Hematopoietic multipotent progenitor cell treated with erythropoietin and hydrocortisone succinate and interleukin-3 and kit ligand, for 8 days (in vitro differentiated cells): ENCODE measurements around the gene HAGHL.

Experiments used
- DNase-seq: peaks from one replicate; pipeline ENCODE4 v3.0.0-alpha.2; 2015

The HAGHL gene

GRCh38 chr16:708959-709358 is 17.9 kb upstream of the HAGHL start:
- DNase-seq: no peak

DNA sequence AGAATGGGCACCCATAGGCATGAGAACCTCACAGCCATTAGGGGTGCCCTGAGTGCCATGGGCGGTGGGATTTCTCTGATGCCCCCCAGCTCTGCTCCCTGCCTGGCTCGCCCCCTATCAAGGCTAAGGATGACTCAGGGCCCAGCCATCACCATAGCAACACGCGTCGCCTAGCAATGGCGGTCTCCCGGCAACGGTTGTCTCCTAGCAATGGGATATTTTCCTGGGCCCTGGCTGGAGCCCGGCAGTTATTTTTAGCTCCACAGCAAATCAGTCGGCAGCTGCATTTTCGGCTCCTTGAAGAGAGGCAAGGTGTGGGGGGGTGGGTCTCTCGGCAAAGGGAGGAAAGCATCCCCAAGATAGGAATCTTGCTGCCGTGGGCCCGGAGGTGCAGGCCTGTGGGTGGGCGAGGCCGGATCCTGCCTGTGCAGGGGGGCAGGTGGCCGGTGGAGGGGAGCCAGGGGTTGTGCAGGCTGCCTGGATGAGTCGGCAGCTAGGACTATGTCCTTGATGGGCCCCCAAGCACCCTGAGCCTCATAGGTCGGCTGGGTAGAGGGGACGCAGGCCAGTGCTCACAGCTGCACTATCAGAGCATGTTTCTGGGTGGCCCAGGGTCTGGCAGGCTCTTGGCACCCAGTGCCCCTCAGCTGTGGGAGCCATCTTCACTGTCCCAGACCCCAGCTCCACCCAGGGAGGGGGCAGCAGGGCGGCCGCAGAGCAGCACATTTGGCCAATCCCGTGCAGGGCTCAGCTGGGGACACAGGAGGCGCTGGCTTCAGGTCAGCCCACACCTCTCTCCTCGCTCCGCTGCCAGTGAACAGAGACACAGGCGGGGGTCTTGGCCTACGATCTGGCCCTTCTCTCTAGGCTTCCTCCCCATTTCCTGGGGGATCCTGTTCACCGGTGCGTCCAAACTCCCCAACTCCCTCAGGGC is 17.1 kb upstream of the HAGHL start:
- DNase-seq: peak; percentile 44

- DNase-seq: no peak
Measured at GRCh38 chr16:710500-711075, 16.3 kb upstream of the HAGHL start.

DNA sequence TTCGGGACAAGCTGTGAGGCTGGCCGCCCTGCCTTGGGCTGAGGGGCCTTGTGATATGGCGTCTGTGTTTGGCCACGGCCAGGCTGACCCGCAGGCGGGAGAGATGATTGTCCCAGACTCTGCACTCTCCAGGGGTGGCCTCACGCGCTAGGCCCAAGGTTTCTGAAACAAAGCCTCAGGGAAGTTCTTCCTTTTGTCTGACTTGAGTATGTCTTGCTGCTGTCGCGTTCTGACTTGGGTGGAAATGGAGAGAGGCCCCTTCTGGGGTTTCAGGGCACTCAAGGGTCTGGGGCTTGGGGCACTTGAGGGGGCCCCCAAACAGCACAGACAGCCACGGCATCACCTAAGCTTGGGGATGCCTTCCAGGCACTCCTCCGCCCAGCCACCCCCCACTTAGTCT is 15.8 kb upstream of the HAGHL start:
- no peak for DNase-seq

- DNase-seq: peak; percentile 59
Measured at GRCh38 chr16:711548-712320, 15.2 kb upstream of the HAGHL start.

DNA sequence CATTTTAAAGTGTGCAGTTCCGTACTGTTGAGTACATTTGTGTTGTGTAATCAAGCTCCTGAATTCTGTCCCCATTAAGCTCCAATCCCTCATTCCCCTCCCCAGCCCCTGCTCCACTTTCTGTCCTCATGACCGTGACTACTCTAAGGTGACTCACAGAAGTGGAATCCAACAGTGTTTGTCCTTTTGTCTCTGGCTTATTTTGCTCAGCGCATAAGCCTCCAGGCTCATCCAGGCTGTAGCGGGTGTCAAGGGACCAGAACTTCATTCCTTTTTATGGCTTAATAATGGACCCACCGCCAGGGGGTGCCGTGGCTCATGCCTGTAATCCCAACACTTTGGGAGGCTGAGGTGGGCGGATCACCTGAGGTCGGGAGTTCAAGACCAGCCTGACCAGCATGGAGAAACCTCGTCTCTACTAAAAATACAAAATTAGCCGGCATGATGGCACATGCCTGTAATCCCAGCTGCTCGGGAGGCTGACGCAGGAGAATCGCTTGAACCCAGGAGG is 14.1 kb upstream of the HAGHL start:
- peak; percentile 69 for DNase-seq

- no peak for DNase-seq
Measured at GRCh38 chr16:714079-714478, 12.8 kb upstream of the HAGHL start.

- peak; percentile 83 for DNase-seq
Measured at GRCh38 chr16:714558-715476, 12.1 kb upstream of the HAGHL start, which contains the start of gene METRN. Gene METRN (plus strand): TSS chr16:715118. CDS start chr16:715290, 172 bp downstream.

DNA sequence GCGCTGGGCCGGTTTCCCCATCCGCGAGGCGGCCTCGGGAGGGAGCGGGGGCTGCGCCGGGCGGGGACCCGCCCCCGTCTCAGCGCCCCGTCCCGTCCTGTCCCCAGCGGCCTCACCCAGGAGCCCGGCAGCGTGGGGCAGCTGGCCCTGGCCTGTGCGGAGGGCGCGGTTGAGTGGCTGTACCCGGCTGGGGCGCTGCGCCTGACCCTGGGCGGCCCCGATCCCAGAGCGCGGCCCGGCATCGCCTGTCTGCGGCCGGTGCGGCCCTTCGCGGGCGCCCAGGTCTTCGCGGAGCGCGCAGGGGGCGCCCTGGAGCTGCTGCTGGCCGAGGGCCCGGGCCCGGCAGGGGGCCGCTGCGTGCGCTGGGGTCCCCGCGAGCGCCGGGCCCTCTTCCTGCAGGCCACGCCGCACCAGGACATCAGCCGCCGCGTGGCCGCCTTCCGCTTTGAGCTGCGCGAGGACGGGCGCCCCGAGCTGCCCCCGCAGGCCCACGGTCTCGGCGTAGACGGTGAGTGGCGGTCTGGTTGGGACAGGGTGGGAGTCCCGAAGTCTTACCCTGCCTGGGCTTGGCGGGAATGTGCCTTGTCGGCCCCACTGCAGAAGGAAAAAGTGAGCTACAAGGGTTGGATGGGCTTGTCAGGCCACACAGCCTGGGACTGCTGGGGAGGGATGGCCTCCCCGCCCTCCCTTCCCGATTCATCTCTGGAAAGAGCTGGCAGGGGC is 11.3 kb upstream of the HAGHL start:
- no peak for DNase-seq

DNA sequence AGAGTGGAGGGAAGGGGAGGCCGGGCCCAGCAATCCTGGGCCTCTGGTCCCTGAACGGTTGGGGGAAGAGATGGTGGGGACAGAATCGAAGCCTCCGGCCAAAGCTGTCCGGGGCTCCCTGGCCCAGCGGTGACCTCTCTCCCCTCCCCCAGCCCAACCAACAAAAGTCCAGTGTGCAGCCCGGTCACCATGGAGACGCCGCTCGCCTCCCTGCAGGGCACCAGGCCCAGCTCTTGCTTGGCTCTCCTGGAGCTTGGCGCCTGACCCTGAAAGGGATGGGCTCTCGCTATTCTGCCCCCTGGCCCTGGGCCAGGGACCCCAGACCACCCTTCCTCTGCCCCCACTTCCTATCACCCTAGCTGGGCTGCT is 10.7 kb upstream of the HAGHL start:
- no peak for DNase-seq

DNA sequence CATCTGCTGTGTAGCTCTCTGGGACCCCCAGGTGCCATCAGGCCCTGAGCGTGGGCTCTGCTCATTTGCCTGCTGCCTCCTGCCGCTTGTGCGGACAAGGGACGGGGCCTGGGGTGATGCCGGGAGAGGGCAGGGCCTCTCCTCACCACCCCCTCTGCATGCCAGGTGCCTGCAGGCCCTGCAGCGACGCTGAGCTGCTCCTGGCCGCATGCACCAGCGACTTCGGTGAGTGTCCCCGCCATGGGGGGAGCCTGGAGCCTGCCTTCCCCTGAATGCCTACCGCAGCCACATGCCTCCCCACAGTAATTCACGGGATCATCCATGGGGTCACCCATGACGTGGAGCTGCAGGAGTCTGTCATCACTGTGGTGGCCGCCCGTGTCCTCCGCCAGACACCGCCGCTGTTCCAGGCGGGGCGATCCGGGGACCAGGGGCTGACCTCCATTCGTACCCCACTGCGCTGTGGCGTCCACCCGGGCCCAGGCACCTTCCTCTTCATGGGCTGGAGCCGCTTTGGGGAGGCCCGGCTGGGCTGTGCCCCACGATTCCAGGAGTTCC is 10.1 kb upstream of the HAGHL start:
- no peak for DNase-seq

- DNase-seq: no peak
Measured at GRCh38 chr16:717450-718245, 9.3 kb upstream of the HAGHL start.

GRCh38 chr16:718389-718788 is 8.5 kb upstream of the HAGHL start:
- no peak for DNase-seq

- no peak for DNase-seq
Measured at GRCh38 chr16:718922-719321, 8.0 kb upstream of the HAGHL start.

- peak; percentile 60 for DNase-seq
Measured at GRCh38 chr16:719815-720446, 7.0 kb upstream of the HAGHL start.

DNA sequence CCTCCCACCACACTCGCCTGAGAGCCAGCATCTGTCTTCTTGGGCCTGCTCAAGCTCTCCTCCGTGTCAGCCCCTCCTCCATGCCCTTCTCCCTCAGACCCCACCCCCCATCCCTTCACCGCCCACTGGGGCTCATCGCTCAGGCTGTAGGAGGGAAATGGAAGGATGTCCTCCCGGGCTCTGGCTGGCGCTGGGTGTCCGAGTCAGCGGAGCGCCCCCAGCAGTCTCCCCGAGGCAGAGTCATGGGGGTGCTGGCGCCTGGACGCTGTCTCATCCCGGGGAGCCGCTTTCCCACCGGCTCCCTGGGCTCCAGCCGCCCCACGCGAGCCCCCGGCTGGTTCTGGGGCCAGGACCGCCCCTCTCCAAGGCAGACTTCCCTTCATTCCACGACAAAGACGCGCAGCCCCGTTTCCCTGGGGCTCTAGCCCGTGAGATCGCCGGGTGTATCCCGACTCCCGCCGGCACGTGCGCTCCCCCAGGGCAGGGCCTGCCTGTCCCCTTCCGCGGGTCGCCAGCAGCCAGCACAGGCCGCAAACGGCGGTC is 6.4 kb upstream of the HAGHL start:
- peak; percentile 69 for DNase-seq

DNA sequence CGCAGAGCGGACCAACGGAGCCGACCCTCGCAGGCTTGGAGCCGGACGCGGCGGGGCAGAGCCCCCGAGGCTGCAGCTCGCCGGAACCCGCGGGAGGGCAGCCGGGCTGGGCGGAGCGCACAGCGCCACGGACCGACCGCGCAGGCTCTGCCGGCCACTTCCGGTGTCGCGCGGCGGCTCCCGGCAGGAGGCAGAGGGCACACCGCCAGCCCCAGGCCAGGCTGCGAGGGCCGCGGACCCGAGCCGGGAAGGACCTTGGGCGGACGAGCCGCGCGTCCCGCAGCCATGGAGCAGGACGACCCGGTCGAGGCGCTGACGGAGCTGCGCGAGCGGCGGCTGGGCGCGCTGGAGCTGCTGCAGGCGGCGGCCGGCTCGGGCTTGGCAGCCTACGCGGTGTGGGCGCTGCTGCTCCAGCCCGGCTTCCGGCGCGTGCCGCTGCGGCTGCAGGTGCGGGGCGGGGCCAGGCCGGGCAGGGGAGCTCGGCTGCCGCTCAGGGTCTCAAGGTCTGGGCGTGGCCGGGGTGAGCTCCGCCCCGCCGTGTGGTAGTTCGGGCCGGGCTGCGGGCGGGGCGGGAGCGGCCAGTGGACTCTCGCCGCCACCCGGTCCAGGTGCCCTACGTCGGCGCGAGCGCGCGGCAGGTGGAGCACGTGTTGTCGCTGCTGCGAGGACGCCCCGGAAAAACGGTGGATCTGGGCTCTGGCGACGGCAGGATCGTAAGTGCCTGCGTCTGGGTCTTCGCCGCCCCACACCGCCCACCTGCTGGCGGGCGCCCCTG is 5.7 kb upstream of the HAGHL start, which contains the start of gene ANTKMT:
Gene ANTKMT (plus strand): TSS at position 157 of the 775 bp plus-strand sequence. CDS start 129 bp downstream, at position 286.
- DNase-seq: peak; percentile 88

DNA sequence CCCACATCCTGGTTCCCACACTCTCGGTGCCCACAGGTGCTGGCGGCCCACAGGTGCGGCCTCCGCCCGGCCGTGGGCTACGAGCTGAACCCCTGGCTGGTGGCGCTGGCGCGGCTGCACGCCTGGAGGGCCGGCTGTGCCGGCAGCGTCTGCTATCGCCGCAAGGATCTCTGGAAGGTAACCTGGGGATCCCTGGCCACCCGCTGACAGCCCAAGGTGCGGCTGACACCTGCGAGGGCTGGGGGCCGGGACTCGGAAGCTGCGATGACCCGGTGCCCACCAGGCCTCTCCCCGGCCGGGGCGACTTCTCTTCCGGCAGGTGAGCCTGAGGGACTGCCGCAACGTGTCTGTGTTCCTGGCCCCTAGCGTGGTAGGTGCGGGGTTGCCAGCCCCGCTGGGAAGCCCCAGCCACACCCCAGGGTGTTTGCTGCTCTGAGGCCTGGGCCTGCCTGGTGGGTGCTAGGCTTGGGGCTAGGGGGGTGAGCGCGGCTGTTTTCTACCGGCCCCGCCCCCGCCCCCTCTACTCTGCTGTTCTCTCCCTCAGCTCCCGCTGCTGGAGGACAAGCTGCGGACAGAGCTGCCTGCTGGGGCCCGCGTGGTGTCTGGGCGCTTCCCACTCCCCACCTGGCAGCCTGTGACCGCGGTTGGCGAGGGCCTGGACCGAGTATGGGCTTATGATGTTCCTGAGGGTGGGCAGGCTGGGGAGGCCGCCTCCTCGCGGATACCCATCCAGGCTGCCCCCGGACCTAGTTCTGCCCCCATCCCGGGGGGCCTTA is 5.0 kb upstream of the HAGHL start:
- DNase-seq: no peak
